Dedifferentiated amniotic fluid mesenchymal stem cell (primary cell): ENCODE measurements around the gene F3.
"Not testable (repeated sequence)": the region's sequence is repeated elsewhere in the genome, so short reads cannot be mapped to it uniquely, and the experiment has no call there.

ENCODE experiments used
- DNase-seq: peaks from one replicate; pipeline ENCODE4 v3.0.0-alpha.2; 2016; ENCODE audit errors: extremely low spot score

The F3 gene

DNA sequence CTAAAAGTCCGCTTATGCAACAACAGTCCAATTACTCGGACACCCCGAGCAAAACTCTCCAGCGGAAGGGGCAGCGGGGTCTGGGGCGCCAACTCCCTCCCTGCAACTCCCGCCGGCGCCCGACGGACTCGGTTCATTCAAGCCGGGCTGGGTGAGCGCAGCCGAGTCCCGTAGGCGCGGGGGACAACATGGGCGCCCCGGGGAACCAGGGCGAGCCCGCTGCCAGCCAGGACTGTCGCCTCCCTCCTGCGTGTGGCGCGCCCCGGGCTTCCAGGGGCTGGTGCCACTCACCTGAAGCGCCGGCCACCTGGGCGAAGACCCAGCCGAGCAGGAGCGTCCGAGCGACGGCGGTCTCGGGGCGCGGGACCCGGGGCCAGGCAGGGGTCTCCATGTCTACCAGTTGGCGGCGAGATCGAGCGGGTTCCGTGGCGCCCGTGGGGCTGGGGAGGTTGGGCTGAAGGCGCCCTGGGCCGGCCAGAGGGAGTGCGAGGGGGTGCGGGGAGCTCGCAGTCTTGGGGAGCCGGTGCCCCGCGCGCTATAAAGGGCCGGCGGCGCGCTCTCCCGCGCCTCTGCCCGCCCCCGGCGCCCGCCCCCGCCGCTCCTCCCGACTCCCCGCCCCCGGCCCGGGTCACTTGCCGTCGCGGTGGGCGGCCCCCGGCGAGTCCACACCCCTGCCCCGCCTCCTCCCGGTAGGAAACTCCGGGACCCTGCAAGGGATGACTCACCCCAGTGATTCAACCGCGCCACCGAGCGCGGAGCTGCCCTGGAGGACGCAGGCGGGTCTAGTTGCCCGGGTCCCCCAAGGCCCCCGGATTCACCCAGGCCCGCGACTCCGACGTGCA lies at the start of gene F3:
F3 (minus strand) TSS at position 514 of the 842 bp plus-strand sequence; CDS start at position 391, 123 bp downstream.
- DNase-seq = peak; percentile 47

- DNase-seq = no peak
Observed at GRCh38 chr1:94590203-94591137, 48.9 kb upstream of the F3 start.

- no peak for DNase-seq
Observed at GRCh38 chr1:94589728-94590127, 48.2 kb upstream of the F3 start.

GRCh38 chr1:94582565-94582964 lies 41.0 kb upstream of the F3 start:
- DNase-seq = no peak

- peak; percentile 66 for DNase-seq
Observed at GRCh38 chr1:94580367-94581115, 39.0 kb upstream of the F3 start.

- peak; percentile 95 for DNase-seq
Observed at GRCh38 chr1:94579876-94580294, 38.3 kb upstream of the F3 start.

DNA sequence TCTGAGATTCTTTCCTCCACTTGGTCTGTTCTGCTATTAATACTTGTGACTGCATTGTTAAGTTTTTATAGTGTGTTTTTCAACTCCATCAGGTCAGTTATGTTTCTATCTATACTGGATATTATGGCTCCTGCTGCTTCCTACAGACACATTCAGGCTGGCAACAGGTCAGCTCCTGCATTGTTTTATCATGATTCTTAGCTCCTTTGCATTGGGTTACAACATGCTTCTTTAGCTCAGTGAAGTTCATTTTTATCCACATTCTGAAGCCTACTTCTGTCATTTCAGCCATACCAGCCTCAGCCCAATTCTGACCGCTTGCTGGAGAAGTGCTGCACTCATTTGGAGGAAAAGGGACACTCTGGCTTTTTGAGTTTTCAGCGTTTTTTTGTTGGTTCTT lies 37.3 kb upstream of the F3 start:
- DNase-seq = no peak

DNA sequence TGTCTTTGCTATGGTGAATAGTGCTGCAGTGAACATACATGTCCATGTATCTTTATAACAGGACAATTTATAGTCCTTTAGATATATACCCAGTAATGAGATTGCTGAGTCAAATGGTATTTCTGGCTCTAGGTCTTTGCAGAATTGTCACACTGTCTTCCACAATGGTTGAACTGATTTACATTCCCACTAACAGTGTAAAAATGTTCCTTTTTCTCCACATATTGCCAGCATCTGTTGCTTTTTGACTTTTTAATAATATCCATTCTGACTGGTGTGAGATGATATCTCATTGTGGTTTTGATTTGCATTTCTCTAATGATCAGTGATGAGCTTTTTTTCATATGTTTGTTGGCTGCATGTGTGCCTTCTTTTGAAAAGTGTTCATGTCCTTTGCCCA lies 32.4 kb upstream of the F3 start:
- not testable (repeated sequence) for DNase-seq

- DNase-seq = no peak
Observed at GRCh38 chr1:94572780-94573179, 31.2 kb upstream of the F3 start.

GRCh38 chr1:94570965-94571364 lies 29.4 kb upstream of the F3 start:
- DNase-seq = not testable (repeated sequence)

DNA sequence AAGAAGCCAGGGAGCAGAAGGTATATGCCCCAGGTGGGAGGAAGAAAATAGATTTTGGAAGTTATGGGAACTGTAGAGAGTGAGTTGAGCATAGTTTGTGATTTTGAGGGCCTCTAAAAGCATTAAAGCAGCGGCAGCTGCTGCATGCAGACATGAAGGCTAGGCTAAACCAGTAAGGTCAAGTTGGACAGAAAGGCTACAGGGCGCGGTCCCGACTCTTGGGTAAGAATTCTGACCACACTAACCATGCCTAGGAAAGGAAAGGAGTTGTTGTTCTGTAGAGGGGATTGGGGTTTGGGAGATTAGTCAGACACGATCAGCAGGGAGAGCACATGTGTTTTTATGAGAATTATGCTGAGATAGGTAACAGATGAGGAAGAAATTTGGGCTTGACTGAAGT lies 27.2 kb upstream of the F3 start:
- DNase-seq = not testable (repeated sequence)

GRCh38 chr1:94567975-94568607 lies 26.5 kb upstream of the F3 start:
- not testable (repeated sequence) for DNase-seq

GRCh38 chr1:94566436-94566835 lies 24.9 kb upstream of the F3 start:
- not testable (repeated sequence) for DNase-seq

DNA sequence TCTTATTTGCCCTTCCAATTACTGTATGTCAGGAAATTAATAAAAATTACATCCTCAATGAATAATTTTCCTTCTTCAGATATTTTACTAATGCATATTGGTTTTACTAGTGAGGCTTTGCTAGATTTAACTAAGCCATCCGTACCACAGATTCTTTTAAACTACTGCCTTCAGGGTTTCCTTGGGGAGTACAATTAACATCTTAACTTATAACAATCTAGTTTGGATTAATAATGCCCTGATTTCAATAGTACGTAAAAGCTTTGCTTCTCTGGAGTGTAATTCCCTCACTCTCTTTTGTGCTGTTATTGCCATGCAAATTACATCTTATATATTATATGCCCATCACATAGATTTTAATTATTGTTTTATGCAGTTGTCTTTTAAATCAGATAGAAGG lies 24.3 kb upstream of the F3 start:
- no peak for DNase-seq

- no peak for DNase-seq
Observed at GRCh38 chr1:94562519-94563260, 21.1 kb upstream of the F3 start.

GRCh38 chr1:94560333-94560732 lies 18.8 kb upstream of the F3 start:
- peak; percentile 59 for DNase-seq

- DNase-seq = no peak
Observed at GRCh38 chr1:94559921-94560320, 18.4 kb upstream of the F3 start.

GRCh38 chr1:94555091-94555490 lies 13.5 kb upstream of the F3 start:
- no peak for DNase-seq

GRCh38 chr1:94554580-94554979 lies 13.0 kb upstream of the F3 start:
- no peak for DNase-seq

- no peak for DNase-seq
Observed at GRCh38 chr1:94553931-94554330, 12.4 kb upstream of the F3 start.

DNA sequence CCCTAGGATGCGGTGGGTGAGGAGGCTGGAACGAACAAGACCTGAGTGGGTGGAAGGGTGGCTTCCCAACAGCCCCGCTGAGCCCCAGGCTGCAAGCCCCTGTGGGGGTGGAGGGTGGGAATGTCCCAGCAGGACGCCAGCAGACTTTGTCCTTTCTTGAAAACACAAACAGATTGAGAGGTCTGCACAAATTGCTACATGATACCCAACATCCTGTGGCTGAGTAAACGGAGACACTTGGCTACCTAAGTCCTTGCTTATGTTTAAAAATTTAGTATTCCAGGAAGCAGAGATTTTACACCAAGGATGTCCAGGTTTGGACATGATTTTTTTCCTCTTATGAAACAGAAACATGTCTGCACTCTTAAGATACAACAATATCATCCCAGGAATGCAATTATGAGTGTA lies 11.8 kb upstream of the F3 start:
- no peak for DNase-seq
